Middle frontal gyrus (tissue), 1 donor: ENCODE measurements around the gene ITCH.
"Not testable (repeated sequence)": the region's sequence is repeated elsewhere in the genome, so short reads cannot be mapped to it uniquely, and the experiment has no call there.

Experiments
- DNase-seq: peaks from one replicate; pipeline ENCODE4 v3.0.0-alpha.2; 2015; ENCODE audit warnings: low spot score; ENCODE audit errors: extremely low spot score

The ITCH gene

GRCh38 chr20:34343458-34344211 lies 19.4 kb upstream of the ITCH start:
- no peak for DNase-seq

DNA sequence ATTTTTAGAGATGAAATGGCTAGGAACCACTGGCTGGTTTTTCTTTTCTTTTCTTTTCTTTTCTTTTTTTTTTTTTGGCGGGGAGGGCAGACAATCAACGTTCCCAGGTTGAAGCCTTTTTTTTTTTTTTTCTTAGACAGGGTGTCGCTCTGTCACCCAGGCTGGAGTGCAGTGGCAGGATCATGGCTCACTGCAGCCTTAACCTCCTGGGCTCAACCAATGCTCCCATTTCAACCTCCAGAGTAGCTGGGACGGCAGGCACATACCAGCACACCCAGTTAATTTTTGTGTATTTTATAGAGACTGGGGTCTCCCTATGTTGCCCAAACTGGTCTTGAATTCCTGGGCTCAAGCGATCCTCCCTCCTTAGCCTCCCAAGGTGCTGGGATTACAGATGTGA lies 18.8 kb upstream of the ITCH start:
- DNase-seq: no peak

- no peak for DNase-seq
Measured at GRCh38 chr20:34345402-34345736, 17.7 kb upstream of the ITCH start.

DNA sequence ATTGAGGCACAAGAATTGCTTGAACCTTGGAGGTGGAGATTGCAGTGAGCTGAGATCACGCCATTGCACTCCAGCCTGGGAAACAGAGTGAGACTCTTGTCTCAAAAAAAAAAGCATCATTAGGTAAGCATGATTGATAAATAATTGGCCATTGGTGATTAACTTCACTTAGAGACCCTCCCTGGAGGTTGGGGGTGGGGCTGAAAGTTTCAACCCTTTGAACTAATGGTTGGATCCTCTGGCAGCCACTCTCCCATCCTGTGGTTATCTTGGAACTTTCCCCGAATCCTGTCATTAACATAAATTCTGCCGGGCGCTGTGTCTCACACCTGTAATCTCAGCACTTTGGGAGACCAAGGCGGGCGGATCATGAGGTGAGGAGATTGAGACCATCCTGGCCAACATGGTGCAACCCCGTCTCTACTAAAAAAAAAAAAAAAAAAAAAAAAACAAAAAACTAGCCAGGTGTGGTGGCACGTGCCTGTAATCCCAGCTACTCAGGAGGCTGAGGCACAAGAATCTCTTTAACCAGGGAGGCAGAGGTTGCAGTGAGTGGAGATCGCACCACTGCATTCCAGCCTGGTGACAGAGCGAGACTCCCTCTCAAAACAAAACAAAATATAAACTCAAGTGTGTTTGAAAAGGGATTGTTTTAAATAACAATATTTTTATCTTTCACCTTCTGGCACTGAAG lies 17.1 kb upstream of the ITCH start:
- not testable (repeated sequence) for DNase-seq

DNA sequence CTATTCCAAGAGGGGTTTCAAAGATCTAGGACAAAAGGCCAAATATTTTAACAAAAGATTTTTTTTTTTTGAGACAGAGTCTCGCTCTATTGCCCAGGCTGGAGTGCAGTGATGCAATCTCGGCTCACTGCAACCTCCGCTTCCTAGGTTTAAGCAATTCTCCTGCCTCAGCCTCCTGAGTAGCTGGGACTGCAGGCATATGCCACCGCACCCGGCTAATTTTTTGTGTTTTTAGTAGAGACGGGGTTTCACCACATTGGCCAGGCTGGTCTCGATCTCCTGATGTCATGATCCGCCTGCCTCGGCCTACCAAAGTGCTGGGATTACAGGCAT lies 16.6 kb upstream of the ITCH start:
- DNase-seq: not testable (repeated sequence)

DNA sequence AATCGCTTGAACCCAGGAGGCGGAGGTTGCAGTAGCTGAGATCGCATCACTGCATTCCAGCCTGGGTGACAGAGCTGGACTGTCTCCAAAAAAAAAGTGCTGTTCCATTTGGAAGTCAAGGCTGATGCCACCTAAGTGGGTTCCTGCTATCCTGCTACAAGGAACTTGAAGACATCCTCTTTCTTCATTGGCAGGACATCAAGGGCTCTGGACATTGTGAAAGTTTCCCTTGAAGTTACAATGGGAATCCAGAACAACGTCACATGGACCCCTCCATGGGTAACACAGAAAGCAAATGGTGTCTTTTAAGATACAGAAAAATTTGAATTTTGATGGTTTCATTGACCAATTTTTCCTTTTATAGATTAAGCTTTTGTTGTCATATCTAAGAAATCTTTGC lies 15.5 kb upstream of the ITCH start:
- DNase-seq: no peak

- DNase-seq: no peak
Measured at GRCh38 chr20:34350095-34350494, 13.0 kb upstream of the ITCH start.

DNA sequence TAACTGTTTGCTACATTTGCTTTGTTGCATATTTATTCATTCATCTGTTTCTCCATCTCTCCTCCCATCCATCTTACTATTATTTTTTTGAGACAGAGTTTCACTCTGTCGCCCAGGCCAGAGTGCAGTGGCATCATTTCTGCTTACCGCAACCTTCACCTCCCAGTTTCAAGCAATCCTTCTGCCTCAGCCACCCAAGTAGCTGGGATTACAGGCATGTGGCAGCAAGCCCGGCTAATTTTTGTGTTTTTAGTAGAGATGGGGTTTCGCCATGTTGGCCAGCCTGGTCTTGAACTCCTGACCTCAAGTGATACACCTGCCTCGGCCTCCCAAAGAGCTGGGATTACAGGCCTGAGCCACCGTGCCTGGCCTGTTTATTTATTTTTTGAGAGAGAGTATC lies 9.6 kb upstream of the ITCH start:
- DNase-seq: not testable (repeated sequence)

DNA sequence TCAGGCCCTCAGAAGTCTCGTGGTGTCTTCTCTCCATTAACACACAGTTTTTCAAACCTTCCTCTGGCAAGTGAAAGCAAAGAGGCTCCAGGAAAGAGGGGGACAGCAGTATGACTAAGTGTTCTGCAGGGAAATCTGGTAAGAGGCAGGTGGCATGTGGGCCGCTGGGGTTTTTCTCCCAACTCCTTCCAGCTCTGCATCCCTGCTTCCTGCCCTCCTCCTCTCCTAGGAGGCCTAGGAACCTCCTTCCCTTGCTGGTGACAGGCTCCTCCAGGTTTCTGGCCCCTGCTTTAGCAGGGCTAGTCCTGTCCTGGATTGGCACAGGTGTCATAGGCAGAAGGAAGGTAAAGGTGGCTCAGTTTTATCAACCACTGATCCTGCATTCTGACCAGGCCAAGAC lies 7.6 kb upstream of the ITCH start:
- no peak for DNase-seq

DNA sequence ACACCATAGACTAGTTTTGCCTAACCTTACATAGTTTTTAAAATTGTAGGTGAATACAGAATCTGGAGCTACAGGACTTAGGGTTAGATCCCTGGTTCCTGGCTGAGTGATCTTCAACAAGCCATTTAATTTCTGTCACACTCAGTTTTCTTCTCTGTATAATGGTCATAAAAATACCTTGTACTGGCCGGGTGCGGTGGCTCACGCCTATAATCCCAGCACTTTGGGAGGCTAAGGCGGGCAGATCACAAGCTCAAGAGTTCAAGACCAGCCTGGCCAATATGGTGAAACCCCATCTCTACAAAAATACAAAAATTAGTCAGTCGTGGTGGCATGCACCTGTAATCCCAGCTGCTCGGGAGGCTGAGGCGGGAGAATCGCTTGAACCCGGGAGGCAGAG lies 3.3 kb upstream of the ITCH start:
- not testable (repeated sequence) for DNase-seq

DNA sequence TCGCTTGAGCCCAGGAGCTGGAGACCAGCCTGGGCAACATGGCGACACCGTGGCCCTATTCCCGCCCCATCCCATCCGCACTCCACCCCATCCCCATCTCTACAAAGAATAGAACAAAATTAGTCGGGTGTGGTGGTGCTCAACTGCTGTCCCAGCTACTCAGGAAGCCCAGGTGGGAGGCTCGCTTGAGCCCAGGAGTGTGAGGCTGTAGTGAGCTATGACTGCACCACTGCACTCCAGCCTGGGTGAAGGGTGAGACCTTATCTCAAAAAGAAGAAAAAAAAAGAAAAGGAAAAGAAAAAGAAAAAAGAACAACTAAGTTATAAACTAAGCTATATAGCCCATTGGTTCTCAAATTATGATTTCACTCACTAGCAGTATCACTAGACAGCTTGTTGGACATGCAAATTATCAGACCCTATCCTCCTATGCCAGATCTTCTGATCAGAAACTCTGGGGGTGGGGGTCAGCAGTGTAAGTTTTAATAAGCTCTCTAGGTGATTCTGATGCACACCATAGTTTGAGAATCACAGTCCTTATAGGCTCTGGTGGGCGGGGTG lies 491 bp upstream of the ITCH start:
- DNase-seq: no peak

GRCh38 chr20:34363465-34364222 lies 571 bp downstream of the ITCH start:
- DNase-seq: no peak

- no peak for DNase-seq
Measured at GRCh38 chr20:34364223-34364506, 1.1 kb downstream of the ITCH start.

GRCh38 chr20:34365765-34366213 lies 2.7 kb downstream of the ITCH start:
- DNase-seq: no peak

DNA sequence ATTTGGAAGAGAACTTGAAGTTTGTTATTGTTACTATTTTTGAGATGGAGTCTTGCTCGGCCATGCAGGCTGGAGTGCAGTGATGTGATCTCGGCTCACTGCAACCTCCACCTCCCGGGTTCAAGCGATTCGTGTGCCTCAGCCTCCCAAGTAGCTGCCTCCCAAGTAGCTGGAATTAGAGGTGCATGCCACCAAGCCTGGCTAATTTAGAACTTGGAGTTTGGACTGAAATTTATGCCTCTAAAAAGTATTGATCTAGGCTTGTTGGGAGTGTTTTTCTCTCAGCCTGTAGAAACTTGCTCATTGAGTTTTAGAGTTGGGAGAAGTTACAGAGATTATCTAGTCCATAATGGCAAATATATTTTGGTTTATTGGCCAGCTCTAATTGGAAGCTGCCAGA lies 4.1 kb downstream of the ITCH start:
- DNase-seq: no peak

GRCh38 chr20:34367911-34368310 lies 4.8 kb downstream of the ITCH start:
- DNase-seq: not testable (repeated sequence)

GRCh38 chr20:34368547-34368946 lies 5.5 kb downstream of the ITCH start:
- DNase-seq: no peak

GRCh38 chr20:34369265-34369664 lies 6.2 kb downstream of the ITCH start:
- DNase-seq: no peak

DNA sequence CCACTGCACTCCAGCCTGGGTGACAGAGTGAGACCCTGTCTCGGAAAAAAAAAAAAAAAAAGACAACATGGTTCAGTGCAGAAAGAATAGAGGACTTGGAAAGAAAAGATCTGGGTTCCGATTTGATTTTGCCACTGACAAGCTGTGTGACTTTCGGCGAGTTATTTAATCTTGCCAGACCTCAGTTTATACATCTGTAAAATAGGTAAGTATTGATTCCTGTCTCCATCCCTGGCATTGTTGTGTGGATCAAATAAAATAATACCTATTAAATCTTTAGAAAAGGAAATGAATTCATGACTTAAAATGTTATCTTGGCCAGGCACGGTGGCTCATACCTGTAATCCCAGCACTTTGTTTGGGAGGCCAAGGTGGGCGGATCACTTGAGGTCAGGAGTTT lies 7.0 kb downstream of the ITCH start:
- DNase-seq: no peak

DNA sequence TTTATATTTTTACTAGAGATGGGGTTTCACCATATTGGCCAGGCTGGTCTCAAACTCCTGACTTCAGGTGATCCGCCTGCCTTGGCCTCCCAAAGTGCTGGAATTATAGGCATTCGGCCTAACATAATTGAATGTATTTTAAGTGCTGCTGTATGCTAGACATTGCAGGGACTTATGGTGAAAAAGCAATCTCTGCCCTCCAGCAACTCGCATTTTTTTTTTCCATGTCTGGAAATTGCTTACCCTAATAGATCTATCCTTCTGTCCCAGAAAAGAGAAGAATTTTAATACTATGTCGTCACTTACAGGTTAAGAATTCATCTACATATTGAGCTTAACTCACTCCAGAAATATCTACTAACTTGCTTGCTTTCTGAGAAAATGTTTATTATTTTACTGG lies 10.4 kb downstream of the ITCH start:
- DNase-seq: no peak

DNA sequence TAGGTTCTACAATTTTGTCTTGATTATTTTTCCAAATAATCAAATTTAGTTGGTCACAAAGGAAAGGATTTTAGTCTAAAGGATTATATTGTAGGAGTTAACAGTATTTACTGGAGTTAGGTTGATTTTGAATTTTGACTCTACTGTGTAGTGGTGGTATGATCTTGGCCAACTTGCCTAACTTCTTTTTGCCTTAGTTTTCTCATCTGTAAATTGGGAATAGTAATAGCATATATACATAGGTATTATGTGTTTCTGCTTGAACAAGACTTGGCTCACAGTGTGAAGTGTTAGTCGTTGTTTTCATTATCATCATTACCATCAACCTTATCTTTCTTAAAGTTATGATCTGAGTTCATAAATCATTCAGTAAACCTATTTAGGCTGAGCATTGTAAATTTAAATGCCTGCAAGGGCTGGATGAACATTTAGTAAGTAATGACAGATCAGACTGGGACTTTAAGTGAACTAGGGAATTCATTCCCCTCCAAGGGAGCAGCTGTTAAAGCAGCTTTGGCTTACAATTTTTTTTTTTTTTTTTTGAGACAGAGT lies 11.2 kb downstream of the ITCH start:
- DNase-seq: no peak

GRCh38 chr20:34375977-34376430 lies 12.9 kb downstream of the ITCH start:
- DNase-seq: no peak
